ENCODE measurements around the gene COPB1.

GRCh38 chr11:14455648-14456430 is 43.8 kb downstream of the COPB1 start:
- TF ChIP-seq EZH2 (IDR thresholded peaks at IDR 0.05; ENCODE audit: low read length, unreplicated experiment): no peak
- TF ChIP-seq CTCF (conservative IDR thresholded peaks at IDR 0.05; ENCODE audit: low read depth, low read length): no peak
- no peak for TF ChIP-seq EZH2phosphoT487 (IDR thresholded peaks at IDR 0.05; ENCODE audit: borderline replicate concordance, low read length)
